ENCODE measurements around the gene DHX34. TPM values are rescaled to one million over a fixed set of nuclear protein-coding genes. Genes with fewer than 3 reads are reported as not detected.
"Not testable (repeated sequence)": the region's sequence is repeated elsewhere in the genome, so short reads cannot be mapped to it uniquely, and the experiment has no call there.

Gene DHX34
- polyA plus RNA-seq, 1 of the 3 experiments (the other 2 are of a cell fraction), result 16.4 TPM

GRCh38 chr19:47408156-47408938 lies 59.2 kb downstream of the DHX34 start:
- Histone ChIP-seq H2AFZ (ENCODE audit: low read depth) (no peak overlapping the region), H3K9me3 (no peaks in the 10 kb centered on the region), H3K27ac (ENCODE audit: low read depth in 2 of 2, low read length in 1 of 2) (no peak overlapping the region), H3K36me3 (replicated peaks in 1 of 2; ENCODE audit: control insufficient read depth in 1 of 2, insufficient read depth in 2 of 2, low read length in 1 of 2) (peaks cover 7 to 15% of the 10 kb centered on the region in 2 experiments), H3K4me1 (ENCODE audit: control insufficient read depth in 1 of 2, insufficient read depth in 2 of 2, low read depth in 1 of 2, low read length in 1 of 2) (no peaks in the 10 kb centered on the region), H3K4me2 (no peak overlapping the region), H3K79me2 (ENCODE audit: insufficient read depth) (no peaks in the 10 kb centered on the region), H4K20me1 (ENCODE audit: insufficient read depth) (0 out of 2 replicates have a peak, but pooled peaks cover 4% of the 10 kb centered on the region), H3K9ac (no peak overlapping the region), H3K27me3 (ENCODE audit: insufficient read depth) (no peaks in the 10 kb centered on the region), H3K4me3 (ENCODE audit: low read depth in 2 of 2, low read length in 1 of 2) (no peak overlapping the region), H3F3A (replicated peaks; ENCODE audit: insufficient read depth) (peaks cover 4% of the 10 kb centered on the region), H3K9me2 (no peaks in the 10 kb centered on the region)
- WGBS (ENCODE audit: low lambda C conversion rate), result 87% methylated on average over 14 of the region's 14 CpGs
- ChIA-PET CTCF (no interaction called here), POLR2A (no interaction called here)
- no peak for DNase-seq
- TF ChIP-seq GATA2 (CRISPR knock-in tag; IDR thresholded peaks at IDR 0.05), result no peak
- no peak for TF ChIP-seq ELF1 (IDR thresholded peaks at IDR 0.05)
- no peak for TF ChIP-seq SIN3A (IDR thresholded peaks at IDR 0.05; ENCODE audit: borderline replicate concordance, low read depth, low read length)
- no peak for TF ChIP-seq EZH2phosphoT487 (IDR thresholded peaks at IDR 0.05; ENCODE audit: borderline replicate concordance, low read depth)
- no peak for TF ChIP-seq RCOR1 (IDR thresholded peaks at IDR 0.05; ENCODE audit: low read length)
- no peak for TF ChIP-seq USF2 (IDR thresholded peaks at IDR 0.05; ENCODE audit: borderline replicate concordance, low read depth, low read length)
- TF ChIP-seq FOXJ3 (CRISPR knock-in tag; IDR thresholded peaks at IDR 0.05), result no peak
- no peak for TF ChIP-seq FOSL2 (IDR thresholded peaks at IDR 0.05; ENCODE audit: borderline replicate concordance, low read depth)
- TF ChIP-seq FOXM1 (IDR thresholded peaks at IDR 0.05; ENCODE audit: low read depth), result no peak

- TF ChIP-seq EP300 (IDR thresholded peaks at IDR 0.05; ENCODE audit: borderline replicate concordance in 1 of 2, low read depth in 1 of 2, low read length in 1 of 2), result no peak
- TF ChIP-seq RCOR1 (IDR thresholded peaks at IDR 0.05; ENCODE audit: low read length), result no peak
- TF ChIP-seq GATA2 (CRISPR knock-in tag; IDR thresholded peaks at IDR 0.05), result no peak
- no peak for TF ChIP-seq RAD21 (IDR thresholded peaks at IDR 0.05; ENCODE audit: low read length)
- no peak for TF ChIP-seq USF2 (IDR thresholded peaks at IDR 0.05; ENCODE audit: borderline replicate concordance, low read depth, low read length)
- no peak for TF ChIP-seq USF1 (IDR thresholded peaks at IDR 0.05; ENCODE audit: borderline replicate concordance, low read depth)
- no peak for TF ChIP-seq MAX (IDR thresholded peaks at IDR 0.05; ENCODE audit: low read depth)
- TF ChIP-seq FOXJ3 (CRISPR knock-in tag; IDR thresholded peaks at IDR 0.05), result no peak
- no peak for TF ChIP-seq EZH2phosphoT487 (IDR thresholded peaks at IDR 0.05; ENCODE audit: borderline replicate concordance, low read depth)
- no peak for TF ChIP-seq RXRA (IDR thresholded peaks at IDR 0.05; ENCODE audit: borderline replicate concordance, low read depth)
- no peak overlapping the region for H3K27ac ChIP-seq (ENCODE audit: low read depth in 2 of 2, low read length in 1 of 2)
- ChIA-PET CTCF (interaction anchor here (1.4 to 1.9 kb wide), 2 partner anchors 20 to 105 kb away, joined by 4 to 8 read pairs; no protein-coding TSS in a partner anchor), POLR2A (interaction anchor here (0.6 kb wide), 1 partner anchor 67 kb away, joined by 3 read pairs; no protein-coding TSS in a partner anchor)
- H2AFZ ChIP-seq (ENCODE audit: low read depth), result no peak overlapping the region
- H3K9ac ChIP-seq, result no peak overlapping the region
- no peaks in the 10 kb centered on the region for H3K27me3 ChIP-seq (ENCODE audit: insufficient read depth)
- peaks cover 6% of the 10 kb centered on the region for H3F3A ChIP-seq (replicated peaks; ENCODE audit: insufficient read depth)
- H3K4me1 ChIP-seq (ENCODE audit: control insufficient read depth in 1 of 2, insufficient read depth in 2 of 2, low read depth in 1 of 2, low read length in 1 of 2), result no peaks in the 10 kb centered on the region
- H3K79me2 ChIP-seq (ENCODE audit: insufficient read depth), result no peaks in the 10 kb centered on the region
- no peaks in the 10 kb centered on the region for H3K9me3 ChIP-seq
- no peak for DNase-seq
- H4K20me1 ChIP-seq (ENCODE audit: insufficient read depth), result peaks cover 6% of the 10 kb centered on the region; the same call in 1 of the 2 replicates
- H3K4me2 ChIP-seq, result no peak overlapping the region
- H3K4me3 ChIP-seq (ENCODE audit: low read depth in 2 of 2, low read length in 1 of 2), result no peak overlapping the region
- 95% methylated on average over 8 of the region's 8 CpGs for WGBS (ENCODE audit: low lambda C conversion rate)
- H3K36me3 ChIP-seq (replicated peaks in 1 of 2; ENCODE audit: control insufficient read depth in 1 of 2, insufficient read depth in 2 of 2, low read length in 1 of 2), result peaks cover 12 to 13% of the 10 kb centered on the region in 2 experiments
- no peaks in the 10 kb centered on the region for H3K9me2 ChIP-seq
These were observed 62.0 kb downstream of the DHX34 start for GRCh38 chr19:47411101-47411500.

GRCh38 chr19:47411696-47412095 lies 62.6 kb downstream of the DHX34 start:
- WGBS (ENCODE audit: low lambda C conversion rate), result 81% methylated on average over 9 of the region's 9 CpGs
- H3K79me2 ChIP-seq (ENCODE audit: insufficient read depth); POLR2A ChIA-PET; H2AFZ ChIP-seq (ENCODE audit: low read depth); H3K9ac ChIP-seq; H3K27ac ChIP-seq (ENCODE audit: low read depth in 2 of 2, low read length in 1 of 2); H3K4me3 ChIP-seq (ENCODE audit: low read depth in 2 of 2, low read length in 1 of 2); H3K4me2 ChIP-seq; H3F3A ChIP-seq (replicated peaks; ENCODE audit: insufficient read depth); H3K4me1 ChIP-seq (ENCODE audit: control insufficient read depth in 1 of 2, insufficient read depth in 2 of 2, low read depth in 1 of 2, low read length in 1 of 2); H4K20me1 ChIP-seq (ENCODE audit: insufficient read depth); DNase-seq; H3K9me2 ChIP-seq; H3K9me3 ChIP-seq; H3K27me3 ChIP-seq (ENCODE audit: insufficient read depth): not testable (repeated sequence)
- CTCF ChIA-PET, result interaction anchor here (1.4 to 1.9 kb wide), 2 partner anchors 20 to 106 kb away, joined by 4 to 8 read pairs; no protein-coding TSS in a partner anchor
- H3K36me3 ChIP-seq (replicated peaks in 1 of 2; ENCODE audit: control insufficient read depth in 1 of 2, insufficient read depth in 2 of 2, low read length in 1 of 2), result peaks cover 11 to 15% of the 10 kb centered on the region in 2 experiments
